GM18526 (cell line): Measurements from ENCODE around the gene FBXO28.

ENCODE experiments used
- POLR2A ChIP-seq: IDR thresholded peaks from 3 replicates; pipeline ENCODE4 v1.6.1; 2011; ENCODE audit not compliant: insufficient read length; ENCODE audit errors: extremely low read depth

FBXO28 gene, protein sequence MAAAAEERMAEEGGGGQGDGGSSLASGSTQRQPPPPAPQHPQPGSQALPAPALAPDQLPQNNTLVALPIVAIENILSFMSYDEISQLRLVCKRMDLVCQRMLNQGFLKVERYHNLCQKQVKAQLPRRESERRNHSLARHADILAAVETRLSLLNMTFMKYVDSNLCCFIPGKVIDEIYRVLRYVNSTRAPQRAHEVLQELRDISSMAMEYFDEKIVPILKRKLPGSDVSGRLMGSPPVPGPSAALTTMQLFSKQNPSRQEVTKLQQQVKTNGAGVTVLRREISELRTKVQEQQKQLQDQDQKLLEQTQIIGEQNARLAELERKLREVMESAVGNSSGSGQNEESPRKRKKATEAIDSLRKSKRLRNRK

DNA sequence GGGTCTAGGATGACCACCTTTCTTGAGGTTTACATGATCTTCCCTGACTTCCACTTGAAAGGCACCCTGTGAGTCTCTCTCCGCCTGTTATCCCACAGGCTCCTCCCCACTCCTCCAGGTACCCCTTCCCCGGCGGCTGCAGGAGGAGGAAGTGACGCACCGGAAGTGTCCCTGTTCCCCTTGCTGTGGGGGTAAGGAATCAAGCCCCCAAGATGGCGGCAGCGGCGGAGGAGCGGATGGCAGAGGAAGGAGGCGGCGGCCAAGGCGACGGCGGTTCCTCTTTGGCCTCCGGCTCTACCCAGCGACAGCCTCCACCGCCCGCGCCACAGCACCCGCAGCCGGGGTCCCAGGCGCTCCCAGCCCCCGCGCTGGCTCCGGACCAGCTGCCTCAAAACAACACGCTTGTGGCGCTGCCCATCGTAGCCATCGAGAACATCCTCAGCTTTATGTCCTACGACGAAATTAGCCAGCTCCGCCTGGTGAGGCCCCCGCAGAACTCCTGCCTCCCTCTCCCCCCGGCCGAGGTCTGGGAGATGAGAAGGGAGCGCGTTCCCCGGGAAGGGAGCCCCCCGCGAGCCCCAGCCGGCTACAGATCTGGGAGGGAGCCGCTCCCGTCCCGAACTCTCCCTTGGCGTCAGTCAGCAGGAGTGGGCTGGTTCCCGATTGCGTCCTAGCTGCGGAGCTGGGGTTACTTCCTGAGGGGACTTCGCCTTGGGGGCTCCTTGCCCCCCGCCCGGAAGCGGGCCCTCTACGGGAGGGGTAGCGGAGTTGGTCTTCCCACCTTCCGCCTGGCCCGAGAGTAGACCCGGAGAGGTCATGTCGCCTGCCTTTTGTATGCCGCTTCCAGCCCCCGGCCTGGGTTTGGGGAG lies at the start of gene FBXO28:
Gene FBXO28 (plus strand): TSS at position 194 of the 869 bp plus-strand sequence. CDS start 19 bp downstream, at position 213.
- peak; percentile 95 for TF ChIP-seq POLR2A

DNA sequence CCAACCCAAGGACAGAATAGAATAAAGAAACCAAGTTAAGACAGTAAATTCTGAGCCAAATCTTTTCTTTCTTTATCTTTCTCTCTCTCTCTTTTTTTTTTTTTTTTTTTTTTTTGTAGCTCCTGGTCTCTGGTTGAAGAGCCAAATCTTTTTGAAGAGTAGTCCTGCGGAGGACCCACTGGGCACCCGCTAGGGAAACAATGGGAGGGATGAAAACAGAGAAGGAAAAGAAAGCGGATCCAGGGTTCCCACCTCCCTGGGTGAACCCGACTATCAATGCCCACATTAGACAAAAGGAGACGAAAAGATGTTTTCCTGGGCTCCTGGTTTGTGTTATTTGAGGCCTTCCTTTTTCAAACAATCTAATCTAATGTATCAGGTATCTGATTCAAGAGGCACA lies 49.8 kb upstream of the FBXO28 start:
- TF ChIP-seq POLR2A, result no peak

DNA sequence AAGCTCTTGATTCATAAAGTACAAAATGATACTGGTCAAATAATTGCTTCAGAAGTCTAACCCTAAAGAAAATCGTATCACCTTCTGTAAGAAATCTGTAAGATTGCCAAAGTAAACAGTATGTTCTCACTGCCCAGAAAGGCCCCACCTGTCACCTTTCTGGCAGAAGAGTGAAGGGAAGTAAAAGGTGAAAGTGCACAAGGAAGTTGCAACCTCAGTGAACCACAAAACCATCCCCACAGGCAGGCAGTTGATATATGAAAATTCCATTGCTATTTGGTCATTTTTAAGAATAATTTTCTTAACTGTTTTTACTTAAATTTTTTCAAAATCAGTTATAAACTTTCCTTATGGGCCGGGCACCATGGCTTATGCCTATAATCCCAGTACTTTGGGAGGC lies 48.5 kb upstream of the FBXO28 start:
- TF ChIP-seq POLR2A, result no peak

DNA sequence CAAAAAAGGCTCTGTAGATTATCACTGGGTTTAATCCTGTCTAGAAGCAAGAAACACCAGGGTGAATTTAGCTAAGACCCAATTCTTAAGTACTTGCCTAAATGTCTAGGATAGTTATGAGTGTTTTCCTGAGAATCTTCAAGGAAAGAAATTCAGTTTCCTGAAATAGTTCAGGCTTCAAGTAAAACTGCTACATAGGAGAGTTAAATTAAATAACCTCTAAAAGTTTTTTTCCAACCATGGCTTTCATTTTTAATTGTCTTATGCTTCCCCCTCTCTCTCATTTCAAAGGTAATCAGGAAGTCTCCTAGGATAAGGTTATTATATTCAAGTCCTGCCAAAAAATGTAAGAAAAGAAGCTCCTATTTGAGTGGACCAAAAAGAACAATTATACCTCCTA lies 46.7 kb upstream of the FBXO28 start:
- TF ChIP-seq POLR2A, result no peak

DNA sequence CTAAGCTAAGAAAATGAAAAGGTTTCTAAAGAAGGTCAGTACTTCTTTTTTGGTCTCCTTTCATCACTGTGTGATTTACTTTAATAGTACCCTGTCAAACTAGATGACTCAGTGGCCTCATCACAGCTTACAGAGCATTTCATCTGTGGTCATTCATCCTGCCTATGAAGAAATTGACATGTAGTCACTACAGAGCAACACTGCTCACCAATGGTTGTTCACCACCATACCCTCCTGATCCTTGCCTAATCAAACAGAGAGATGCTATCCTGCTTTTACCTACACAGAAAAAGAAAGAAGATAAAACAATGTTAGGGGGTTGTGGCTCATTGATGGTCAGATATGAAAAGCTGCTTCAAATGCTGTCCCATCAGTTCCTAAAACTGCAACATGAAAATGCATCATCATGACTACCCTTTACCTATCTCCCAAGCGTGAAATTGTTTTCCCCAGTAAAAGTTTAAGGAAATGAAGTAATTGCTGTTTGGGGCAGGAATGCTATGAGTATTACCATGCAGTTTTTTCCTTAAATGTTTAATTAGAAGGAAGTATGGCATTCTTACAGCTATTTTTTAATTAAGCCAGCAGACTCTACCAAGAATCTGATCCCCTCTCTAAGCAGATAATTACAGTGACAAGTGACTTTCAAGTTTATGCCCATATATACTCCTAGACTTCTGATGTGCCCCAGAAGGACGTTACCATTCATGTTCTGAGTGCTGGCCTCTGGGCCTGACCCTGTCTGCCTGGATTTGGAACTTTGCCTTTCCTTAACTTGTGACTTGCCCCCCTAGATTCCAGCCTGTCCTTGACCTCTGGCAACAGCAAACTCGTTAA lies 46.1 kb upstream of the FBXO28 start:
- no peak for TF ChIP-seq POLR2A

DNA sequence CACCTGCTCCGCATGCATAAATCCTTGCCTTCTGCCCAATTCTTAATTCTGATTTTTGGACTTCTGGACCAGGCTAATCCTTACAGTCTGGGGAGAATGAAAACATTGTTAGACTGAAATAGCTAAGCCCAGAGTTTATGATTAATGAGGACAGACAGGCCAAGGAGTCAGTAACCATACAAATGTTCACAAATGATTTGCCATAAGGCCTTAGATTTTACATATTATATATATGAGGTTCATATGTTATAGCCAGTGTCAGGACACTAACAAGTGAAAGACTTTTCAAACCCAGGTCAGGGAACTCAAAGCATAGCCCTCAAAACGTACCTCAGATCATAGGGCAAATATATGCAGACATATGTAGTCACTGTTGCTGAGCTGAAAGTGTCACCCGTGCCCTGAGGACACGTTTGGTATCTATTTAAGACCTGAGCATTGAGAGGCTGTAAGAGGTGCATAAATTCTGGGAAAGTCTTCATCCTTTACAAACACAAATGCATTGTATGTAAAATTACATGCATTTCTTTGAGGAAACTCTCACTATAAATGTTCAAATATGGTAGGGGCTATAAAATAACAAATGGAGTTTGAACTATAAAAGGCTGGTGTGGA lies 45.3 kb upstream of the FBXO28 start:
- no peak for TF ChIP-seq POLR2A

DNA sequence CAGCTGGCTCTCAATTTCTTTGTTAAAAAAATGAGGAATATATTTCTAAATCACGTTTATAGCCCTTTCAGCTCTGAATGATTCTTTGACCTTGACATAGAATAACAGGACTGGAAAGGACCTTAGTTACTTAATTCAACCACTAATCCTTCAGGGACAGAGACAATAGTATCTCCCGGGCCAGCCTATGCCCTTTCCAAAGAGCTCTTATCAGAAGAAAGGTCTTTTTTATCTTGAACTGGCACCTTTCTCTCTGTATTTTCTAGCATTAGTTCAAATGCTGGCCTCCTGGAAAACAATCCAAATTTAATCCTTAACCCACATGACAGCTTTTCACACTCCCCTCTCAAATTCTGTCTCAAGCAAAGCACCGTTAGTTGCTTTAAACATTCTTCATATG lies 44.8 kb upstream of the FBXO28 start:
- no peak for TF ChIP-seq POLR2A

DNA sequence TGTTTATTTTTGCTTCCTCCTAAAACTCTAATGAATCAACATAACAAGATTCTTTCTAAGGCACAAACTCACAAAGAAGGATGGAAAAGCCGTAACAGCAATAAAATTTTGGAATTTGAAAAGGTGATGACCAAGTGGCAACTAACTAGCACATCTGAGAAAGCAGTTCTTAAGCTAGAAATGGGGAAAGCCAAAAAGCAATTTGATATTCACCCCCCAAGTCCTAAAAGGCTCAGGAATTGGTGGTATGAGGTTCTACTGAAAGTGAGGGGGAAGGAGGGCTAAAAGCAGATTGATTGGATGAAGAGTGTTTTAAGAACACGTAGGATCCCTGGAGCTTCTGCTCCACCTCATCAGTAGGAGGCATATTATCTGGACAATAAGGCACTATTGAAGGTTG lies 43.4 kb upstream of the FBXO28 start:
- TF ChIP-seq POLR2A, result no peak

DNA sequence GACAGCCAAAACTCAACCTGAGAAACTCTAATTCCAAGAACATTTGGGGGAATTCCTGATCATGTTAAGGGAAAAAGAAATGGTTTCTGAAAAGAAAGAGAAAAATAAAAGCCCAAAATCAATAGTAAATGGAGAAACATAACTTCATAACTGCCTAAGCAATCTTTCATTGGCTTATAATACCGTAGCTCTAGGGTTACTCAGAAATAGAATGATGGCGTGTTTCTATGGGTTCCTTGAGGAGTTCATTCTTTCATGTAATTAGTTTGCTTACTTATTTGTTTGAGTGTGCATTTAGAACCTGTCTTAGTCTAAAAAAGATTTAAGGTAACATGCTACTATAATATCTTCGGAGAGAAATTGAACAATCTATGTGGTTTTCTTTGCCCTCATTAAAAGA lies 37.5 kb upstream of the FBXO28 start:
- no peak for TF ChIP-seq POLR2A

DNA sequence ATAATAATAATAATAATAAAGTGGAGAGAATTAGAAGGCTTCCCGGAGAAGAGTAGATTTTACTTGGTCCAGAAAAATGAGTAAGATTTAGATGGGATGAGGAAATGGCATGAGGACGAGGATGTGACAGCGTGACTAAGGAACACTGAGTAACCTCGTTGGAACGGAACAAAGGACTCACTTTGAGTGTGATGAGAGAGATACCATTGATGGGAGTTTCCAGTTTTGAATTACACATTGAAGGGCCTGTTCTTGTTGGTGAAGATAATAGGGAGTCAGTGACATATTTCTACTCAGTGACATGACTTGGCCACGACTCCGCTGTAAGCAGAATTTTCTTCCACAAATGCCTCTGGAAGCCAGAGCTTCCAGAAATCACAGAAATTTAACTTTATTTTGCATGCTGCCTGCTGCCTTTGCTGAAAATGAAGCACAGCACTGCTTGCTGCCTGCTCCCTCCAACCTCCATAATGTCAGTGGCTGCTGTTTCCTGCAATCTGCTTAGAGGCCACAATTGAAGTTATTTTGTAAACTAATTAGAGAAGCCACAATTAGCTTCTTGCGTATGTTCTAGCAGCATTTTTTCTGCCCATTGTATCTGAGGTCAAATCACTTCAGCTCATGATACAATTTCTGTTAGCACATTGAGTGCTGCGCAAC lies 33.7 kb upstream of the FBXO28 start:
- no peak for TF ChIP-seq POLR2A

DNA sequence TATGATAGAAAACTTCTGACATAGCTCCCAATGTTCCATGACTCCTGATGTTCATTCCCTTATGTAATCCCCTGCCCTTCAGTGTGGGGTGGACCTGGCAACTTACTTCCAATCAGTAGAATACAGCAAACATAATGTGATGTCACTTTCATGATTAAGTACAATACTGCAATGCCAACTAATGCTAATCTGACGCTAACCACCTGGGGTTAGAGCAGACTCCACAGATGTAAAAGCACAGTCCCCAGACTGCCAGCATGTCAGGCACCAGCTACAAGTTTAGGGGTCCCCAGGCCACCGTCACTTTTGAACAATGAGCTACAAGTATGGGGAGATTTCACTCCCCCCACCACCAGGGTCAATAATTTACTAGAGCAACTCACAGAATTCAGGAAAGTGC lies 32.3 kb upstream of the FBXO28 start:
- TF ChIP-seq POLR2A, result no peak

DNA sequence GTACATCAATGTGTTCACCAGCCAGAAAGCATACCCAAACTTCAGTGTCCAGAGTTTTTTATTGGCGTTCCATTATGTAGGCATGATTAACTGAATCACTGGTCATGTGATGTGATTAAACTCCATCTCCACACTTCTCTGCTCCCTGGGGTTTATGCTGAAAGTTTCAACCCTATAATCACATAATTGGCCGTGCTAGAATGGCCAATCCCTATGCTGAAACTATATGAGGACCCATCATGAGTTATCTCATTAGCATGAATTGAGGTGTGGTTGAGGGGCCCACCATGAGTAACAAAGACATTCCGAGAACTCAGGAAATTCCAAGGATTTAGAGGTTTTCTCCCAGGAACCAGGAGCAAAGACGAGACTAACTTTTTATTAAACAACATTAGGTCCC lies 31.8 kb upstream of the FBXO28 start:
- TF ChIP-seq POLR2A, result no peak

DNA sequence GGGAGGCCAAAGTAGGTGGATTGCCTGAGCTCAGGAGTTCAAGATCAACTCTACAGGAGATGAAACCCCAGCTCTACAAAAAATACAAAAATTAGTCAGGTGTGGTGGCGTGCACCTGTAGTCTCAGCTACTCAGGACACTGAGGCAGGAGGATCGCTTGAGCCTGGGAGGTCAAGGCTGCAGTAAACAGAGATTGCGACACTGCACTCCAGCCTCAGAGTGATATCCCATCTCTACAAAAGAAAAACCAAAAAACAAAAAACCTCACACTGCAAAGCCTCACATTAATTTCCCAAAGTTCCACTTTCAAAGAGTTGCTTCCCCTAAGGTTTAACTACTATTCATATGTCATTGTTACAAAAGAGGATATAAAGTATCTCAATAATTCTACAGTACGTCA lies 29.0 kb upstream of the FBXO28 start:
- no peak for TF ChIP-seq POLR2A

DNA sequence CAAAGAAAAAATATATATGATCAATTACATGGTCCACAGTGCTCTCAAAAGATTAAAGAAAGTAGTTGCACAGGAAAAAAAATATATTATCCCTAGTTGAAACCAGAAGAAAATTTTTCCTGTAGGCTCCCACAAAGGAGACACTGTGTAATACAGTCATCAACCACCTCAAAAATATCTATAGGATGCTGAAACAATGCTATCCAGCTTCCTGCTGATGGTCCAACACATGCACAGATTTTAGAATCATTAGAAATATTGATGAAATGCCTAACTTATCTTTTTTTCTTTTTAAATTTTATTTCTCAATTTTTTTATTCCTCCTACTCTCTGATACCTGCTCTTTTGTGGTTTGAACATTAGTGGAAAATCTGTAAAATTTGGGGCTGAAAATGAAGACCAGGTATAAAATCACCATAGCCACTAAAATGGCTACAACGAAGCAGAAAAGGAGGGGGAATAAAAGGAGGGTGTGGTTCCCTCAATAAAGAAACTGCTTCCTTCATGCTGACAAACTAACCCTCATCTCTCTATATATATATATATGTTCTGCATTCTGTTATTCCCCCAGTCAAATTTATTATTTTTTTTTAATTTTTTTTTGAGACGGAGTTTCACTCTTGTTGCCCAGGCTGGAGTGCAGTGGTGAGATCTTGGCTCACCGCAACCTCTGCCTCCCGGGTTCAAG lies 28.3 kb upstream of the FBXO28 start:
- no peak for TF ChIP-seq POLR2A
